GM19328 (cell line): ENCODE measurements around the gene NDRG2.
A peak's percentile ranks its signal among the peaks of the same experiment; 100 is the strongest.
"Not testable (repeated sequence)": the region's sequence is repeated elsewhere in the genome, so short reads cannot be mapped to it uniquely, and the experiment has no call there.

Experiments
- ATAC-seq: cut with Tn5 transposase; IDR thresholded peaks from one replicate; pipeline ENCODE4 v1.9.1; 2021; ENCODE audit warnings: mild to moderate bottlenecking, moderate library complexity; ENCODE audit not compliant: unreplicated experiment

Gene NDRG2

GRCh38 chr14:21016413-21017190 is 8.3 kb downstream of the NDRG2 start:
- no peak for ATAC-seq

DNA sequence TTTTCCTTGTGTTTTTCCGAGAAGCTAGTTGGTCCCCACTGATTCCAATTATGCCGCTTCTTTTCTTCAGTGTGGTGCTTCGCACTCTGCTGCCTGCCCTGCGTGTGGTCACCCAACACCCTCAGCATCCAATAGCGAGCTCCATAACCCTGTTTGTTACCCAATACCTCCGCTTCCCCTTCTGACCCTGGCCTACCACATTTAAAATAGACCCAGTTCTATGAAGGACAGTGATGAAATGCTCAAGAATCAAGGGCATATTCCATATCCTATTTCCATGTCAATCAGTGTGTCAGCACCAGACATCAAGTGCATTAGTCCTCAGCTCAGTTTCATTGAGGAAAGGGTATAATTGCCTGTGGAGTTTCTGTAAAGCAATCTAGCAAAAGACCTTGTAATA is 9.5 kb downstream of the NDRG2 start:
- no peak for ATAC-seq

- ATAC-seq, result no peak
Measured at GRCh38 chr14:21014761-21015190, 10.1 kb downstream of the NDRG2 start.

DNA sequence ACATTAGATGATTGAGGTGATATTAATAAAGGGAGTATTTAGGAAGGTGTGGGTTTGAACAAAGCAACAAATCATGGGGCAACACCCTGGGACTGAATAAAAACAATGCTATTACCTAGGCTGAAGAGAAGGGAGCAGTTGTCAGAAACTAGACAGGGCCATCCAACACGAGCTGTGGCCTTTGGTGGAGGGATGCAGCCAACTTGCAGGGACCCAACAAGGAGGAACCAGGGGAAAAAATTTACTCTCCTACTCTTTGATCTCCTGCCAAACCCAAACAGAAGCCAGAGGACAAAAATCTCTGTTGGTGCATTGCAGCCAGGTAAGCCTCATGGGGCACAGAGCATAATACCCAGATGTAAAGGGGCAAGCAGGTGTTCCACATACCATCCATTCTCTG is 13.7 kb downstream of the NDRG2 start:
- no peak for ATAC-seq

DNA sequence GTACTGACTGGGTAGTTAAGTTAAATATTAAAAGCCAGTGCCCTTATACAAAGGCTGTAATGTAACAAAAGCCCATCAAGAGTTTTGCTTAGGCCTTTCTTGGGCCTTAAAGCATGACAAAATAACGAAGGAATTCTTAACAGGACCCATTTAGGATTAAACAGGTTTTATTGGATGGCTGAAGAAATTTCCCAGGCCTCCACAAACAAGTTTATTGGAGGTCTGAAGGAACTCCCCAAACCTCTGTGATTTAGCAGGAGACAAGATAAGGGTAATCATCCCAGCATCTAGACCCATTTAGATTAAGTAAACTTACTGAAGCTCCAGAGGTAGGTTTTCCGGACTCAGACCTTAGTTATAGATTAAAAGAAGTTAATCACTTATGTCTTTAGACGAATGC is 15.1 kb downstream of the NDRG2 start:
- not testable (repeated sequence) for ATAC-seq

GRCh38 chr14:21003788-21004346 is 21.0 kb downstream of the NDRG2 start:
- no peak for ATAC-seq

DNA sequence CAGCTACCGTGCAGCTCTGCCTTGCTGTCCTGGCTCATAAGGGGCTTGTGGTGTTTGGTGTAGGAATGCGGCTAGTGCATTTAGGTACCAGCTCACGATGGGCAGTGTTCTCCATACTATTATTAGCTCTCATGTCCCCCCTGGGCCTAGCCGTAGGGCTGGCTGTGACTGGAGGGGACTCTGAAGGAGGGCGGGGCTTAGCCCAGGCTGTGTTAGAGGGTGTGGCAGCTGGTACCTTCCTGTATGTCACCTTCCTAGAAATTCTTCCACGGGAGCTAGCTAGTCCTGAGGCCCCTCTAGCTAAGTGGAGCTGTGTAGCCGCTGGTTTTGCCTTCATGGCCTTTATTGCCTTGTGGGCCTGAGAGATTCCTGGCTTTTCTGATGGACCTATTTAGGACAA is 23.6 kb downstream of the NDRG2 start:
- ATAC-seq, result no peak

- no peak for ATAC-seq
Measured at GRCh38 chr14:20999591-20999990, 25.3 kb downstream of the NDRG2 start.

DNA sequence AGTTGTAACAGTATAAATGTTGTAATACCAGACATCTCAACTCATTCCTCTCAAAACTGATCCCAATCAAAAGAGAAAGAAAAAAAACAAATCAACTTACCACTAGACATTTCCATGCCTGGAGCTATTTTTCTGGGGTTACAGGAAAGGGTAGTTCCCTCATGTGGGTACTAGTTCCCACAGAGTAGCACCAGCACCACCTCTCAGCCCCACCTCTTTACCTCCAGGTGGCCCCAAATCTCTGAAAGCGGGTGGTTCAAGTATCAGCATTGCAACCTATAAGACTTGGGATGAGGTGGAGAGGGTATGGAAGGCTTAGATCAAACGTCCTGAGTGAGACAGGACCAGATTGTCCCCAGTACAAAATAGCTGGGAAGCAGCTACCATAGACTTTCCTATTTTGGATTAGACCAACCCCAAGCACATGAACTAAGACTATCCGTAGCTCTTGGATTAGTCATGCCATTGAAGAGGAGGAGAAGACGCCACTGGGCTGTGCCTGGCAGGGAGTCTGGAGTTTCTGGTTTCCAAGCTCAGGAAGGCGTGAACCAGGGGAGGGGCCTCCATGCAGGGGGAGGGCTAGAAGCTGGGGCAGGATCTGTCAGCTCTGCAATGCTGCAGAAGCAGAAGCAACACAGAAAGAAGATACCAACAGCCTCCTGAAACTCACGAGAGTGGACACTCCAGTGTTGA is 26.0 kb downstream of the NDRG2 start, which contains the start of gene SLC39A2:
Gene SLC39A2 (plus strand): TSS at position 620 of the 693 bp plus-strand sequence. CDS start 154 bp downstream, outside the sequence.
- no peak for ATAC-seq

- ATAC-seq, result no peak
Measured at GRCh38 chr14:20998139-20998538, 26.7 kb downstream of the NDRG2 start.

GRCh38 chr14:20997564-20997963 is 27.3 kb downstream of the NDRG2 start:
- no peak for ATAC-seq

GRCh38 chr14:20997115-20997514 is 27.7 kb downstream of the NDRG2 start:
- no peak for ATAC-seq

DNA sequence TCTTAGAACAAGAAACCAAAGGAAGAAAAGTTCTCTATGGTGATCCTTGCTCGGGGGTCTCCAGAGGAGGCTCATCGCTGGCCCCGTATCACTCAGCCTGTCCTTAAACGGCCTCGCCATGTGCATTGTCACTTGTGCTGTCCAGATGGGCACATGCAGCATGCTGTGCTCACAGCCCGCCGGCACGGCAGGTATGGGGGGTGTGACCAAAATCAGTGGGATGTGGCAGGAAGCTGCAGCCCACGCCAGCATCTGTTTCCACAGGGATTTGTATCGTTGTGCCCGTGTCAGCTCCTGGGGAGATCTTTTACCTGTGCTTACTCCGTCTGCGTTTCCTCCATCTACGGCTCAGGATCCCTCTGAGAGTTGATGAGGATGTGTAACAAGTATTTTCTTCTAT is 28.3 kb downstream of the NDRG2 start:
- ATAC-seq, result no peak

DNA sequence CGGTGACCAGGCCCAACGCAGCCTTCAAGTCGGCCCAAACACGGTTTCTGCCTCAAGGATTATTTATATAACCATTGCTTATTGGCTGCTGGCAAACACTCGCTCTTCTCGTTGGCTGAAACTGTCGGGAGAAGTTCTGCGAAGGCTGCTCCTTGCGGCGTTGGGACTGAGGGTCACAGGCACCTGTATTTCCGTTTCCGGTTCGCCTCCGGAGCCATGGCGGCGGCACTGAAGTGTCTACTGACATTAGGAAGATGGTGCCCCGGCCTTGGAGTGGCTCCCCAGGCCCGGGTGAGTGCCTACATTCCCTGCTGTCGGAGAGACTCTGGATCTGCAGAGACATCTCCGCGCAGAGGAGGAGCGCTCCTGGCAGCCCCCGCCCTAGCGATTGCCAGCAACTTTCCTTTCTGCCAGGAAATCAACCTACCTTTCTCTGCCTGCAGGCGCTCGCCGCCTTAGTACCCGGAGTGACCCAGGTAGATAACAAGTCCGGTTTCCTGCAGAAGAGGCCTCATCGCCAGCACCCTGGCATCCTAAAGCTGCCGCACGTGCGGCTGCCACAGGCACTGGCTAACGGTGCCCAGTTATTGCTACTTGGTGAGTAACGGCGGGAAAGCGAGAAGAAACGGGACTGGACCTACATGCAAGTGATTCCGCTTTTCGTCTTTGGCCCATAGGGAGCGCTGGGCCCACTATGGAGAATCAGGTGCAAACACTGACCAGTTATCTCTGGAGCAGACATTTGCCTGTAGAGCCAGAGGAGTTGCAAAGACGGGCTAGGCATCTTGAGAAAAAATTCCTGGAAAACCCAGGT is 34.9 kb downstream of the NDRG2 start, which contains the start of gene METTL17:
Gene METTL17 (plus strand): TSS at position 194 of the 814 bp plus-strand sequence. CDS start 23 bp downstream, at position 217.
- peak; percentile 93 for ATAC-seq

GRCh38 chr14:20989471-20989786 is 35.4 kb downstream of the NDRG2 start:
- no peak for ATAC-seq

- no peak for ATAC-seq
Measured at GRCh38 chr14:20988717-20989470, 36.0 kb downstream of the NDRG2 start.

GRCh38 chr14:20986811-20987210 is 38.0 kb downstream of the NDRG2 start:
- ATAC-seq, result no peak

- ATAC-seq, result not testable (repeated sequence)
Measured at GRCh38 chr14:20985650-20986049, 39.2 kb downstream of the NDRG2 start.

DNA sequence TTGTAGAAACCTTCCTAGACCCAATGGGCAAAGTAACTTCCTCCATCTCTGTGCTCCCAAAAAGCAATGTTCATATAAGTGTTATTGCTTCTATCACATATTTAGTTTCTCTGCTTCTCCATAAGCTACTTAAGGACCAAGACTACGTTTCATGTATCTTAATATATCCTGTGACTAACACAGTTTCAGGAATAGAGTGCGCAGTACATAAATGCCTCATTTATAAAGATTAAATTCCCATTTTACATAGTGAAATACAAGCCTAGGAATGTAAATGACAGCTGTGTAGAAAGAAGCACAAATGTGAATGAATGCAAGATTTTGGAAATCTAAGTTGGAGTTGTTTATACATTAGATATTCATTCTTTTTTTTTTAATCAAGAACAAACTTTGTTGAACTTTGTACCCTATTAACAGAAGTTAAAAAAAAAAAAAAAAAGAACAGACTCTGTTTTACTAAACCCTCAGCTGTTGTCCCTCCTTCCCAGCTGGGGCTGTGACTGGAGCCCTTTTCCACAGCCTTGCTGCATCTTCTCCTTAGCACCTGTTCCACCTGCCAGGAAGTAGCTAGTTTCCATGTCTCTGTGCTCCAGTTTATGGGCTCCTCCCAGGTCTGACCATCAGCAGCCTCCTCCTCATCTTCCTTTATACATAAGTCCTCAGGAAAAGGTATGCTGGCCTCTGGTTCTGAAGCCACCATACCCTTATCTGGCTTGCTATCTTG is 42.1 kb downstream of the NDRG2 start:
- ATAC-seq, result no peak

GRCh38 chr14:20980906-20981305 is 44.0 kb downstream of the NDRG2 start:
- ATAC-seq, result no peak
